HCT116 (cell line): ENCODE measurements around the gene CEP41. TPM values are rescaled to one million over a fixed set of nuclear protein-coding genes. Genes with fewer than 3 reads are reported as not detected.

Experiments
- ATAC-seq: fragments of 200-7000 bp; cut with Tn5 transposase; 2 replicates; pipeline ENCODE4 v1.9.1; 2020; ENCODE audit warnings: mild to moderate bottlenecking, moderate library complexity
- BruUV-seq: library from RNA; stranded (reverse); fragments of 400-500 nt; replicated peaks from 2 replicates; lab custom pipeline; 2021; lab: Mats Ljungman, UMichigan
- CTCF ChIA-PET: fragments of 300-600 bp; sonication (Branson Sonifier 250); formaldehyde crosslinking; loops from one replicate; lab custom pipeline; 2021; ENCODE audit warnings: antibody characterized with exemption; lab: Charles Lee
- POLR2A ChIA-PET: fragments of 300-600, 350-600 bp; sonication (Branson Sonifier 250); formaldehyde crosslinking; loops from one replicate; lab custom pipeline; 2021; ENCODE audit warnings: antibody characterized with exemption; lab: Charles Lee
- RAD21 ChIA-PET, 2 experiments: fragments of 300-600 bp; sonication (Branson Sonifier 250); formaldehyde crosslinking; loops; one replicate each; lab custom pipeline; 2023; ENCODE audit warnings: low total read pairs in 2 of 2; ENCODE audit not compliant: uncharacterized antibody in 2 of 2, unreplicated experiment in 2 of 2, low non-redundant PET in 1 of 2; lab: Charles Lee
- DNase-seq: peaks from one replicate; pipeline ENCODE4 v3.0.0-alpha.2; 2010; ENCODE audit warnings: low read depth, low spot score
- H2AFZ ChIP-seq: fragments of 200-600 bp; shearing (Covaris generic), sonication (generic); 2 replicates; pipeline ENCODE4 v1.6.1; 2017; ENCODE audit warnings: low read depth, mixed run types, mixed read lengths, antibody characterized with exemption, low read length; ENCODE audit not compliant: poor library complexity, severe bottlenecking
- H3K27ac ChIP-seq: 2 replicates; pipeline ENCODE4 v1.5.1; 2012; ENCODE audit warnings: low read depth, low read length
- H3K27me3 ChIP-seq: fragments of 200-600 bp; sonication (generic); 2 replicates; pipeline ENCODE4 v1.6.1; 2016; ENCODE audit warnings: mixed run types, low read length, mixed read lengths; ENCODE audit not compliant: insufficient read depth
- H3K36me3 ChIP-seq, 2 experiments: fragments of 200-500 bp in 1 of 2; fragments of 200-600 bp in 1 of 2; sonication (Bioruptor generic) in 1 of 2; sonication (generic) in 1 of 2; 2 replicates each; pipeline versions ENCODE4 v1.5.1 to v1.6.1; 2014 to 2016; ENCODE audit warnings: low read length in 2 of 2, inconsistent platforms in 1 of 2, mixed read lengths in 1 of 2, mixed run types in 1 of 2; ENCODE audit not compliant: insufficient read depth in 2 of 2, control insufficient read depth in 1 of 2
- H3K4me1 ChIP-seq, 2 experiments: fragments of 200-600 bp in 1 of 2; sonication (generic) in 1 of 2; 2 replicates each; pipeline versions ENCODE4 v1.5.1 to v1.6.1; 2012 to 2017; ENCODE audit warnings: low read length in 2 of 2, inconsistent platforms in 1 of 2, mild to moderate bottlenecking in 1 of 2, mixed read lengths in 1 of 2, mixed run types in 1 of 2, moderate library complexity in 1 of 2; ENCODE audit not compliant: insufficient read depth in 2 of 2, control insufficient read depth in 1 of 2
- H3K4me2 ChIP-seq: fragments of 200-600 bp; sonication (generic); 2 replicates; pipeline ENCODE4 v1.6.1; 2017; ENCODE audit warnings: mixed run types, low read length, mixed read lengths
- H3K4me3 ChIP-seq, 2 experiments: fragments of 200-600 bp in 1 of 2; sonication (generic) in 1 of 2; replicated peaks in 1 of 2; 2 replicates each; pipeline ENCODE4 v1.5.1; 2011 to 2016; ENCODE audit warnings: low read length in 2 of 2, control low read depth in 1 of 2, low read depth in 1 of 2, mild to moderate bottlenecking in 1 of 2, mixed read lengths in 1 of 2, mixed run types in 1 of 2
- H3K79me2 ChIP-seq: fragments of 200-600 bp; sonication (generic); 2 replicates; pipeline ENCODE4 v1.6.1; 2017; ENCODE audit warnings: mild to moderate bottlenecking, mixed run types, low read length, moderate library complexity, mixed read lengths; ENCODE audit not compliant: insufficient read depth
- H3K9ac ChIP-seq: fragments of 200-600 bp; sonication (generic); 2 replicates; pipeline ENCODE4 v1.6.1; 2016; ENCODE audit warnings: low read length, mixed read lengths
- H3K9me2 ChIP-seq: fragments of 200-600 bp; sonication (generic), shearing (Covaris generic); 2 replicates; pipeline ENCODE4 v1.6.1; 2017; ENCODE audit warnings: mixed run types, mild to moderate bottlenecking, moderate library complexity; ENCODE audit not compliant: insufficient read depth
- H3K9me3 ChIP-seq, 2 experiments: fragments of 200-500 bp in 1 of 2; fragments of 200-600 bp in 1 of 2; sonication (Bioruptor generic) in 1 of 2; sonication (generic) in 1 of 2; 2 replicates each; pipeline ENCODE4 v1.6.1; 2014 to 2017; ENCODE audit warnings: low read length in 2 of 2, mixed read lengths in 2 of 2, inconsistent platforms in 1 of 2, low read depth in 1 of 2, mild to moderate bottlenecking in 1 of 2, mixed run types in 1 of 2, moderate library complexity in 1 of 2; ENCODE audit not compliant: control insufficient read depth in 1 of 2, insufficient read depth in 1 of 2
- H4K20me1 ChIP-seq: fragments of 200-600 bp; sonication (generic), shearing (Covaris generic); 2 replicates; pipeline ENCODE4 v1.6.1; 2017; ENCODE audit warnings: mixed run types, mild to moderate bottlenecking, moderate library complexity; ENCODE audit not compliant: insufficient read depth
- CBX3 ChIP-seq: IDR thresholded peaks from 2 replicates; pipeline ENCODE4 v1.6.1; 2012; ENCODE audit warnings: low read depth
- CEBPB ChIP-seq: IDR thresholded peaks from 2 replicates; pipeline ENCODE4 v1.6.1; 2012; ENCODE audit warnings: low read depth
- CTCF ChIP-seq, 3 experiments: fragments of 200-600 bp in 1 of 3; sonication (generic) in 1 of 3; IDR thresholded peaks in 2 of 3; conservative IDR thresholded peaks in 1 of 3; 2 replicates each; pipeline ENCODE4 v1.5.1; 2012 to 2017; ENCODE audit warnings: low read depth in 2 of 3, low read length in 2 of 3, antibody characterized with exemption in 1 of 3, borderline replicate concordance in 1 of 3, control low read depth in 1 of 3, mild to moderate bottlenecking in 1 of 3, mixed read lengths in 1 of 3, mixed run types in 1 of 3, moderate library complexity in 1 of 3; ENCODE audit not compliant: insufficient read depth in 1 of 3
- ELF1 ChIP-seq: IDR thresholded peaks from 2 replicates; pipeline ENCODE4 v1.6.1; 2012; ENCODE audit warnings: low read depth, borderline replicate concordance
- EZH2 ChIP-seq: fragments of 200-600 bp; sonication (generic); IDR thresholded peaks from 2 replicates; pipeline ENCODE4 v1.6.1; 2017; ENCODE audit warnings: antibody characterized with exemption, mixed run types
- EZH2phosphoT487 ChIP-seq: fragments of 200-600 bp; IDR thresholded peaks from 2 replicates; pipeline ENCODE4 v1.6.1; 2018; ENCODE audit warnings: antibody characterized with exemption, borderline replicate concordance
- FOSL1 ChIP-seq: IDR thresholded peaks from 2 replicates; pipeline ENCODE4 v1.6.1; 2012; ENCODE audit warnings: low read depth
- JUND ChIP-seq: IDR thresholded peaks from 2 replicates; pipeline ENCODE4 v1.6.1; 2012
- MAX ChIP-seq: IDR thresholded peaks from 2 replicates; pipeline ENCODE4 v1.6.1; 2012
- POLR2A ChIP-seq: IDR thresholded peaks from 2 replicates; pipeline ENCODE4 v1.7.0; 2011; ENCODE audit warnings: borderline replicate concordance; ENCODE audit not compliant: insufficient read depth, insufficient read length; ENCODE audit errors: extremely low read depth
- REST ChIP-seq: IDR thresholded peaks from 2 replicates; pipeline ENCODE4 v1.6.1; 2012; ENCODE audit warnings: low read depth
- YY1 ChIP-seq: IDR thresholded peaks from 2 replicates; pipeline ENCODE4 v1.6.1; 2011; ENCODE audit warnings: low read length, low read depth, moderate library complexity, mild to moderate bottlenecking; ENCODE audit not compliant: insufficient replicate concordance; ENCODE audit errors: extremely low read depth
- ZBTB33 ChIP-seq: IDR thresholded peaks from 2 replicates; pipeline ENCODE4 v1.6.1; 2011; ENCODE audit warnings: mild to moderate bottlenecking, low read length, moderate library complexity; ENCODE audit not compliant: insufficient replicate concordance; ENCODE audit errors: extremely low read depth
- ZFX ChIP-seq: fragments of 450-650 bp; IDR thresholded peaks from 2 replicates; pipeline ENCODE4 v1.6.1; 2017
- ZNF274 ChIP-seq: fragments of 200-500 bp; sonication (Bioruptor generic); IDR thresholded peaks from 2 replicates; pipeline ENCODE4 v1.6.1; 2014; ENCODE audit warnings: mild to moderate bottlenecking, low read depth, low read length, inconsistent platforms
- intact Hi-C: fragments of 100-400 bp; cut with micrococcal nuclease; formaldehyde crosslinking; loops from 2 replicates; pipeline ENCODE4 v1.10.0; 2022
- total RNA-seq: library from RNA; stranded (reverse); gene quantifications from one replicate; pipeline ENCODE4 v1.2.1, GENCODE V29; 2021; ENCODE audit not compliant: unreplicated experiment
- TF ChIP-seq, protein P1 (sequence below): IDR thresholded peaks from 2 replicates; pipeline ENCODE4 v1.6.1; 2012

CEP41 gene
- total RNA-seq, 1 experiment from 2014 or later = 13.6 TPM

DNA sequence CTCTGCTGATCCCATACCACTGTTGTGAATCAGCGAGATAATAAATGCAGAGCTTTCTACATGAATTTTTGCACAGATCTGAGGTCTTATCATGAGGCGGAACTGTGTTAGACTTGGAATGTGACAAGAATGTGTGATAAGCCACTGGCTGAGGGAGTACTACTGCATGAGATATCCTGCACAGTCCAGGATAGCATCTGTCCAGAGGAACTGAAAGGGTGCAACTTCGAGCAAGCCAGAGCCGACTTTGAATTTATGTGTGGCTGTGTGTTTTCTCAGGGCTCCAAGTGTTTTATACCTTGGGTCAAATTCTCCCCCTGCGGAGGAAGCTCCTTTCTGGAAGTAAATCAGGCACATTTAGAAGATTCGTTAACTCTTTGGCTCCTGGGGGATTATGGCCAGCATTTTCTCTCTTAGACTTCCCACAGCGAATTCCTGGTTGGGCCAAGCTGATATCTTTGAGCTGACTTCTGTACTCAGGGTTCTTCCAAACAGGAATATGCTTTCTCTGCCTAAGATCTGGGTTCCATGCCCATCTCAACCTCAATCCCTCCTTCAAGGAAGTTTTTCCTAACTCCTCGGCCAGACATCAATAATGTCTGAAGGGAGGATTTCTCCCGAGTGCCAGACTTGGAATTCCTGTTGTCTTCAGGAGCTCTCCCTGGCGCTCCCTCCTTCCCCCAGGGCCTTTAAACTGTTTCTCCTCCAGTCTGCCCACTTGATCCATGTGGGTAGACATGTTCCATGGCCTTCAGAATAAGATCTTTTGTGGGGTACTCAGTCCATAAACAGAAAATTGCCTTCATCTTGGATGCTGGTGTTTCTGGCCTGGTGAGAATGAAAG, 48.5 kb upstream of the CEP41 start:
- Histone ChIP-seq H3K9me3 (peaks cover 4 to 7% of the 10 kb centered on the region in 2 experiments; a peak in 2 of 4 replicates), H2AFZ (no peak overlapping the region), H4K20me1 (no peaks in the 10 kb centered on the region), H3K9me2 (no peaks in the 10 kb centered on the region), H3K4me2 (no peak overlapping the region), H3K4me3 (no peak overlapping the region), H3K9ac (no peak overlapping the region), H3K27ac (no peak overlapping the region)
- DNase-seq = no peak
- intact Hi-C loops = loop anchor here (5.0 to 10.0 kb wide), 2 partner anchors 215 to 417 kb away; partner anchors contain the start of gene KLHDC10
- CTCF ChIA-PET = no interaction called here
- POLR2A ChIA-PET = no interaction called here
- no peak for ATAC-seq
- TF ChIP-seq POLR2A = no peak
- TF ChIP-seq REST = no peak
- no peak for TF ChIP-seq YY1
- TF ChIP-seq EZH2 = no peak
- TF ChIP-seq, protein P1, sequence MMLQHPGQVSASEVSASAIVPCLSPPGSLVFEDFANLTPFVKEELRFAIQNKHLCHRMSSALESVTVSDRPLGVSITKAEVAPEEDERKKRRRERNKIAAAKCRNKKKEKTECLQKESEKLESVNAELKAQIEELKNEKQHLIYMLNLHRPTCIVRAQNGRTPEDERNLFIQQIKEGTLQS = no peak
- TF ChIP-seq ELF1 = no peak
- TF ChIP-seq MAX = no peak
- no peak for TF ChIP-seq CTCF (IDR thresholded peaks at IDR 0.05 in 2 of 3, conservative IDR thresholded peaks at IDR 0.05 in 1 of 3; ENCODE audit: borderline replicate concordance in 1 of 3, insufficient read depth in 1 of 3, low read depth in 2 of 3, low read length in 2 of 3)
- no peak for TF ChIP-seq EZH2phosphoT487
- no peak for TF ChIP-seq ZBTB33
- TF ChIP-seq CEBPB = no peak
- no peak for TF ChIP-seq CBX3
- TF ChIP-seq ZNF274 = no peak
- TF ChIP-seq ZFX = no peak
- TF ChIP-seq FOSL1 = no peak
- TF ChIP-seq JUND = no peak
- TF ChIP-seq, all 23 proteins: peak for 0
- H3K79me2 ChIP-seq = peaks cover 39% of the 10 kb centered on the region
- RAD21 ChIA-PET = no interaction called here
- H3K4me1 ChIP-seq = peaks cover 0 to 20% of the 10 kb centered on the region in 2 experiments; a peak in 1 of 4 replicates
- no peaks in the 10 kb centered on the region for H3K27me3 ChIP-seq
- H3K36me3 ChIP-seq = no peaks in the 10 kb centered on the region
- no TSS peak for BruUV-seq
